Ammon's horn (tissue), 1 donor: Measurements from ENCODE around the gene E2F2.

Source experiments
- DNase-seq: peaks from one replicate; pipeline ENCODE4 v3.0.0-alpha.2; 2016; ENCODE audit warnings: low spot score

The E2F2 gene

GRCh38 chr1:23530747-23531561, at the start of gene E2F2:
E2F2 (minus strand) TSS chr1:23531233; CDS start chr1:23530793, 440 bp downstream.
- peak; percentile 90 for DNase-seq

- DNase-seq: no peak
Measured at GRCh38 chr1:23578997-23579363, 47.9 kb upstream of the E2F2 start.

- DNase-seq: no peak
Measured at GRCh38 chr1:23578311-23578996, 47.4 kb upstream of the E2F2 start.

GRCh38 chr1:23577056-23578004, 46.3 kb upstream of the E2F2 start:
- DNase-seq: no peak

- DNase-seq: no peak
Measured at GRCh38 chr1:23576338-23577055, 45.5 kb upstream of the E2F2 start.

GRCh38 chr1:23575226-23575810, 44.3 kb upstream of the E2F2 start:
- no peak for DNase-seq

GRCh38 chr1:23574265-23574754, 43.3 kb upstream of the E2F2 start:
- no peak for DNase-seq

GRCh38 chr1:23573574-23574182, 42.6 kb upstream of the E2F2 start:
- DNase-seq: no peak

GRCh38 chr1:23571465-23571864, 40.4 kb upstream of the E2F2 start:
- DNase-seq: no peak

- DNase-seq: no peak
Measured at GRCh38 chr1:23570001-23570691, 39.1 kb upstream of the E2F2 start.

- DNase-seq: no peak
Measured at GRCh38 chr1:23568608-23569383, 37.8 kb upstream of the E2F2 start.

- peak; percentile 69 for DNase-seq
Measured at GRCh38 chr1:23567996-23568607, 37.1 kb upstream of the E2F2 start.

- no peak for DNase-seq
Measured at GRCh38 chr1:23567629-23567995, 36.6 kb upstream of the E2F2 start.

GRCh38 chr1:23566304-23566703, 35.3 kb upstream of the E2F2 start:
- DNase-seq: no peak

- no peak for DNase-seq
Measured at GRCh38 chr1:23565776-23566175, 34.7 kb upstream of the E2F2 start.

- DNase-seq: no peak
Measured at GRCh38 chr1:23564529-23565122, 33.6 kb upstream of the E2F2 start.

- no peak for DNase-seq
Measured at GRCh38 chr1:23563755-23564374, 32.8 kb upstream of the E2F2 start.

- no peak for DNase-seq
Measured at GRCh38 chr1:23563003-23563402, 32.0 kb upstream of the E2F2 start.
